ENCODE measurements around the gene CENPF.

Gene CENPF

GRCh38 chr1:214632091-214632490, 29.1 kb downstream of the CENPF start:
- TF ChIP-seq CEBPB (IDR thresholded peaks at IDR 0.05) (no peak), EP300 (IDR thresholded peaks at IDR 0.05; ENCODE audit: borderline replicate concordance) (no peak), ZBTB7A (IDR thresholded peaks at IDR 0.05; ENCODE audit: low read depth) (no peak), NFIC (IDR thresholded peaks at IDR 0.05) (no peak), YY1 (IDR thresholded peaks at IDR 0.05; ENCODE audit: low read depth) (no peak), CREB1 (IDR thresholded peaks at IDR 0.05; ENCODE audit: low read depth) (no peak), EGR1 (IDR thresholded peaks at IDR 0.05) (no peak), FOXM1 (IDR thresholded peaks at IDR 0.05; ENCODE audit: borderline replicate concordance, low read depth) (no peak), REST (IDR thresholded peaks at IDR 0.05; ENCODE audit: low read depth) (no peak), RAD21 (IDR thresholded peaks at IDR 0.05; ENCODE audit: low read depth) (no peak), TEAD4 (IDR thresholded peaks at IDR 0.05) (no peak), TAF1 (IDR thresholded peaks at IDR 0.05; ENCODE audit: low read depth) (no peak), TCF12 (IDR thresholded peaks at IDR 0.05; ENCODE audit: low read depth) (no peak), USF1 (IDR thresholded peaks at IDR 0.05) (no peak), MAX (IDR thresholded peaks at IDR 0.05) (no peak)

- TF ChIP-seq TCF12 (IDR thresholded peaks at IDR 0.05; ENCODE audit: low read depth) (no peak), USF1 (IDR thresholded peaks at IDR 0.05) (no peak), EP300 (IDR thresholded peaks at IDR 0.05; ENCODE audit: borderline replicate concordance) (no peak)
Observed at GRCh38 chr1:214633686-214634085, 30.7 kb downstream of the CENPF start.

GRCh38 chr1:214634267-214634666, 31.3 kb downstream of the CENPF start:
- TF ChIP-seq MAX (IDR thresholded peaks at IDR 0.05) (no peak), REST (IDR thresholded peaks at IDR 0.05; ENCODE audit: low read depth) (no peak), ZBTB7A (IDR thresholded peaks at IDR 0.05; ENCODE audit: low read depth) (no peak), TEAD4 (IDR thresholded peaks at IDR 0.05) (no peak), EGR1 (IDR thresholded peaks at IDR 0.05) (no peak), EP300 (IDR thresholded peaks at IDR 0.05; ENCODE audit: borderline replicate concordance) (no peak), TAF1 (IDR thresholded peaks at IDR 0.05; ENCODE audit: low read depth) (no peak), NFIC (IDR thresholded peaks at IDR 0.05) (no peak), RAD21 (IDR thresholded peaks at IDR 0.05; ENCODE audit: low read depth) (no peak), FOXM1 (IDR thresholded peaks at IDR 0.05; ENCODE audit: borderline replicate concordance, low read depth) (no peak), USF1 (IDR thresholded peaks at IDR 0.05) (no peak), YY1 (IDR thresholded peaks at IDR 0.05; ENCODE audit: low read depth) (no peak), CREB1 (IDR thresholded peaks at IDR 0.05; ENCODE audit: low read depth) (no peak), TCF12 (IDR thresholded peaks at IDR 0.05; ENCODE audit: low read depth) (no peak), CEBPB (IDR thresholded peaks at IDR 0.05) (no peak)

GRCh38 chr1:214635086-214635485, 32.1 kb downstream of the CENPF start:
- TF ChIP-seq EGR1 (IDR thresholded peaks at IDR 0.05) (no peak), CEBPB (IDR thresholded peaks at IDR 0.05) (no peak), TCF12 (IDR thresholded peaks at IDR 0.05; ENCODE audit: low read depth) (no peak), MAX (IDR thresholded peaks at IDR 0.05) (no peak), USF1 (IDR thresholded peaks at IDR 0.05) (no peak), YY1 (IDR thresholded peaks at IDR 0.05; ENCODE audit: low read depth) (no peak)

- TF ChIP-seq TEAD4 (IDR thresholded peaks at IDR 0.05): no peak
- no peak for TF ChIP-seq EP300 (IDR thresholded peaks at IDR 0.05; ENCODE audit: borderline replicate concordance)
- TF ChIP-seq TAF1 (IDR thresholded peaks at IDR 0.05; ENCODE audit: low read depth): no peak
- TF ChIP-seq NFIC (IDR thresholded peaks at IDR 0.05): no peak
Observed at GRCh38 chr1:214635506-214635905, 32.5 kb downstream of the CENPF start.

Data from Ishikawa (cell line).